ENCODE results near the gene FARSB.

Gene FARSB

GRCh38 chr2:222561817-222562645, 93.9 kb downstream of the FARSB start:
- DNase-seq (ENCODE audit: low read depth in 2 of 3, low spot score in 1 of 3) = peak in 2 of 3 donors; percentile 4 to 47

GRCh38 chr2:222561151-222561550, 94.7 kb downstream of the FARSB start:
- DNase-seq (ENCODE audit: low read depth in 2 of 3, low spot score in 1 of 3) = no peak

- no peak for DNase-seq (ENCODE audit: low read depth in 2 of 3, low spot score in 1 of 3)
Measured at GRCh38 chr2:222554517-222554916, 101.4 kb downstream of the FARSB start.

DNA sequence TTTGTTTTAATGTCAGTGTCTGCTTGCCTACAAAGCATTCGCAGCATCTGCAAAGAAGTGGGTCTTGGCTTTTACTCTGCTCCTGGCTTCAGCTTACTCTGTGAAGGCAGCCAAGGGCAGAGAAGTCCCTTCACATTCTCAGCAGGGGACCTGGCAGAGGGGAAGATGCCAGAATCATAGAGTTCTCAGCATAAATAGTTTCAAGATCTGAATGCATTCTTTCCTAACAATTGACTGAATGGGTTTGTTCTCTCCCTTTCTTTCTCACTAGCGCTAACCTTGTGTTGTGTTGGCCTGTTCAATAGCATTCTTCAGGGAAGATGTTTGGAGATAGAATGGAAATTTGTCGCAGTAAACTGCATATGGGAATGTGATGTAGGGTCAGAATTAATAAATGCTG, 106.9 kb downstream of the FARSB start:
- DNase-seq (ENCODE audit: low read depth in 2 of 3, low spot score in 1 of 3) = no peak

GRCh38 chr2:222547083-222547482, 108.8 kb downstream of the FARSB start:
- no peak for DNase-seq (ENCODE audit: low read depth in 2 of 3, low spot score in 1 of 3)

- DNase-seq (ENCODE audit: low read depth in 2 of 3, low spot score in 1 of 3) = no peak
Measured at GRCh38 chr2:222545823-222546795, 109.8 kb downstream of the FARSB start.

DNA sequence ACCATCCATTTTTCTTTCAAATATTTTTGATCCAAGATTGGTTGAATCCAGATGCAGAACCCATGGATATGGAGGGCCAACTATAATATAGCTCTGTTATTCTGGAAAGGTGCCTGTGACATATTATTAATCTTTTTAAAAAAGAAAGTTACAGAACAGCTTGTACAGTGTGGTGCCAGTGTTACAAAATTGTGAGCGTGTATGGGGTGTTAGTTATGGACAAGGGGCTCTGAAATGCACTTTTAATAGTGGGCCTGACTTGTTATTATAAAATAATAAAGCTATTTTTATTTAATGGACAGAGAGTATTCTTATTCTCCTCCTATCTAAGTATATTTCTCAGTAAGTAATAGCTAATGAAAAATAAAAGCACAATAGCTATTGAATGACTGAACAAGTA, 111.2 kb downstream of the FARSB start:
- no peak for DNase-seq (ENCODE audit: low read depth in 2 of 3, low spot score in 1 of 3)

GRCh38 chr2:222538535-222538934, 117.4 kb downstream of the FARSB start:
- DNase-seq (ENCODE audit: low read depth in 2 of 3, low spot score in 1 of 3) = no peak

DNA sequence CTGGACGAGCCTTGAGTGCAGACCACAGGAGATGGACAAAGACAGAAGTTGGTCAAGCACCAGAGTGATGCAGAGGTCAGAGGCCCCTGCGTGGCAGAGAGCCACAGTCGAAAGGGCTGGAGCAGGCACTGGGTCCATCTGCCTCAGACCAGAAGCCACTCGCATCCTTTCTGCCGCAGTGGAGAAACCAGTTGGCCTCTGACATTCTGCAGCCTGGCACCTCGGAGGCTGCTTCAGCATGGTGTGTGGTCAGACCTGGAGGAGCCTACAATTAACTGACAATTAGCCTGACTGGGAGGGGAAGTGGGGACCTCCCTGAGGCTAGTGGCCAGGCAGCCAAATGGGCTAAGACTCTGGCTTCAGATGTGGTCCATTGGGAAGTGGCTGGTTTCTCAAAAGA, 120.4 kb downstream of the FARSB start:
- DNase-seq (ENCODE audit: low read depth in 2 of 3, low spot score in 1 of 3) = no peak

- no peak for DNase-seq (ENCODE audit: low read depth in 2 of 3, low spot score in 1 of 3)
Measured at GRCh38 chr2:222532315-222532714, 123.6 kb downstream of the FARSB start.

DNA sequence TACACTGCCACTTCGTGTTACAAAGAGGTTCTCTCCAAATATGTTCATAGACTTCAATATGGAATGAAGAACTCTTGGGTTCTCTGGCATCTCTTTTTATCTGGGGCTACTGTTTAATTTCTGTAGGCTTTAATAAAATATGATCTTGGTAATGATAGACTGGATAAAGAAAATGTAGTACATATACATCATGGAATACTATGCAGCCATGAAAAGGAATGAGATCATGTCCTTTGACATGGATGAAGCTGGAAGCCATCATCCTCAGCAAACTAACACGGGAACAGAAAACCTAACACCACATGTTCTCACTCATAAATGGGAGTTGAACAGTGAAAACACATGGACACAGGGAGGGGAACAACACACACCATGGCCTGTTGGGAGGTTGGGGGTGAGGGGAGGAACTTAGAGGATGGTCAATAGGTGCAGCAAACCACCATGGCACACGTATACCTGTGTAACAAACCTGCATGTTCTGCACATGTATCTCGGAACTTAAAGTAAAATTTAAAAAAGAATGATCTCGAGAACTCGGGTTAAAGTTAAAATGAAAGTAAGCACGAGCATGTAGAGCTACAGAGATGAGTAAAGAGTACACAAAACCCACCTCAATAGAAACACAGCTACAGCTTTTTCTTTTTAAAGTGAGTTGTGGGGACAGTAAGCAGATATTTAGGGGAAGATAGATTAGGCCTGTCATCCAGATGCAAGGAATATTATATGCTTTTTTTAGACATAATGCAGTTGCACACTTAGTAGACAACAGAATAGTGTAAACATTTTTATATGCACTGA, 129.2 kb downstream of the FARSB start:
- DNase-seq (ENCODE audit: low read depth in 2 of 3, low spot score in 1 of 3) = no peak

DNA sequence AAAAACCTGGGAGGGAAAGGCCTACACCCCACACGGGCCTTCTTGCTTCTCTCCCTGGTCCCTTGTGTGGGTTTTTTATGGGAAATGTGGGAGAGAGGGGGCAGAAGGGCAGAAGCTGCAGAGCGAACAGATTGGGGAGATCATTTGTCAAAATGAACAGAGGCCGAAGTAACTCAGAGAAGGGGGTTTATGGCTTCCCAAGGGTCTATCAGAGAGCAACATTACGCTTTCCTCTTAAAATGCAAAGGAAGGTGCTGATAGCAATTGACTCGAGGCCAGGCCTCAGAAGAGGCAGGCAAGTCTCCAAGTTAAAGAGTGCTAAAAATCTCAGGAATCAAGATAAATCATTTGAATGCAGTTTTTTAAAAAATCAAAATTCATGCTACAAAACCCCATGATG, 130.1 kb downstream of the FARSB start:
- DNase-seq (ENCODE audit: low read depth in 2 of 3, low spot score in 1 of 3) = no peak

- DNase-seq (ENCODE audit: low read depth in 2 of 3, low spot score in 1 of 3) = no peak
Measured at GRCh38 chr2:222523783-222524544, 131.9 kb downstream of the FARSB start.

- no peak for DNase-seq (ENCODE audit: low read depth in 2 of 3, low spot score in 1 of 3)
Measured at GRCh38 chr2:222522082-222522481, 133.8 kb downstream of the FARSB start.

GRCh38 chr2:222521099-222521498, 134.8 kb downstream of the FARSB start:
- DNase-seq (ENCODE audit: low read depth in 2 of 3, low spot score in 1 of 3) = no peak

All from stimulated activated CD4-positive, alpha-beta T cell treated with anti-CD3 and anti-CD28 coated beads, Interleukin-12 subunit alpha, Interleukin-12 subunit beta, amount 100 ng/mL, for 48 hours (primary cell).